Heart left ventricle (tissue), 13 donors: ENCODE data around the gene COL26A1.

Source experiments
- POLR2A ChIP-seq, 2 donors: fragments of 450-650 bp; IDR thresholded peaks; one replicate each; pipeline ENCODE4 v1.6.1; 2017; ENCODE audit warnings: antibody characterized with exemption in 2 of 2, mild to moderate bottlenecking in 2 of 2, moderate library complexity in 2 of 2
- TF ChIP-seq, protein P1 (sequence below), 12 donors: fragments of 200-600 bp; sonication (generic) in 4 of 12; IDR thresholded peaks; one replicate each; pipeline versions ENCODE4 v1.5.0 to v1.8.0; 2018 to 2022; ENCODE audit warnings: antibody characterized with exemption in 12 of 12, mild to moderate bottlenecking in 5 of 12
- donor health status: ischemic (EF 13 %, LVEDD 7.1; RV severe dilation, severe dysfunction).
- donor health status: DM: no; HTN: yes; CAD: no.
- donor health status: DM: no; HTN: no; CAD: no.
- donor health status: ischemic (EF 25% LVEDD 6.9; RV normal size, moderate dysfunction).
- donor health status: ischemic (EF 25% LVEDD 5.7; RV mildly dilated, moderate dysfunction).
- donor health status: ischemic (EF 35%, LVEDD 5.7; RV mildly dilated, moderate dysfunction).
- donor health status: nonischemic (EF 11% LVEDD 7.7; RV severe dilation, severe dysfunction).
- donor health status: DM: yes; HTN: yes; CAD: no.
- donor health status: PGD.
- donor health status: ischemic (EF 29% LVEDD 5.4; RV normal size, mild dysfunction).
- donor health status: nonischemic (EF 23%, LVEDD 6.1; RV moderate dilation, normal function).

DNA sequence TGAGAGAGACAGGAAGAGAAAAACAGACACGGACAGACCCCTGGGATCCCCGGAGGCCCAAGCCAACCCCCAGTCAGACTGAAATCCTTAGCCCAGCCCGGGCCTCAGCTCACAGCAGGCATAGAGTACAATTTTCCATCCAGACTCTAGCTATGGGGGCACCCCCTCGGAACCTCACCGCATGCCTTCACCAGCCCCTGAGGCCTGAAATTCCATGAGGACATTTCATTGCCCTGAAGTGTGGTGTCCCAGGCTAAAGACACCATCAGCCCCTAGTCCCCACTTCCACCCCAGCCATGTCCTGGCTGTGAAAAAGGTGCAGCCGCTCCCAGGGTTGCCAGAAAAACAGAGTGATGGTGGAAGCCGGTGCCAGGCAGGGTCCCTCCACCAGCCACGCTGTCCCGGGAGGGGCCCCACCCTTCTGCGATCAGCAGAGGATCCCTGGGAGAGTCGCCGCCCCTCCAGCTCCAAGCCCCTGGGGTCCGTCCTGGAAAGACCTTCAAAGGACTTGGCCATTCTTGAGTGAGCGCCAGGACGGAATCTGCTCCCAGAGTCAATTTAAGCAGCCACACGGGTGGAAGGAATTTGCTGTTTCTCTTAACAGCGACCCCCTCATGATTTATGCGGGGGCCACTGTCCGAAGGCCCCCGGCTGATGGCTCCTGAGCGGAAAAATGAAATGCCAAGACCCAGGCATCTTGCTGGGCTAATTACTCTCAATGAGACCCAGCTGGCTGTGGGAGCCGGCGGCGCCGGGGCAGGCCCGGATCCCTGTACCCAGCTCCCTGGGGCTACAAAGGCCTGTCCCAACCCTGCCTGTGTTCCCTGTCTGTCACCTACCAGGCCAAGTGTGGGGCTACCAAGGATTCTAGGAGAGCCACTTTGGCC lies 243.2 kb downstream of the COL26A1 start:
- TF ChIP-seq, protein P1, sequence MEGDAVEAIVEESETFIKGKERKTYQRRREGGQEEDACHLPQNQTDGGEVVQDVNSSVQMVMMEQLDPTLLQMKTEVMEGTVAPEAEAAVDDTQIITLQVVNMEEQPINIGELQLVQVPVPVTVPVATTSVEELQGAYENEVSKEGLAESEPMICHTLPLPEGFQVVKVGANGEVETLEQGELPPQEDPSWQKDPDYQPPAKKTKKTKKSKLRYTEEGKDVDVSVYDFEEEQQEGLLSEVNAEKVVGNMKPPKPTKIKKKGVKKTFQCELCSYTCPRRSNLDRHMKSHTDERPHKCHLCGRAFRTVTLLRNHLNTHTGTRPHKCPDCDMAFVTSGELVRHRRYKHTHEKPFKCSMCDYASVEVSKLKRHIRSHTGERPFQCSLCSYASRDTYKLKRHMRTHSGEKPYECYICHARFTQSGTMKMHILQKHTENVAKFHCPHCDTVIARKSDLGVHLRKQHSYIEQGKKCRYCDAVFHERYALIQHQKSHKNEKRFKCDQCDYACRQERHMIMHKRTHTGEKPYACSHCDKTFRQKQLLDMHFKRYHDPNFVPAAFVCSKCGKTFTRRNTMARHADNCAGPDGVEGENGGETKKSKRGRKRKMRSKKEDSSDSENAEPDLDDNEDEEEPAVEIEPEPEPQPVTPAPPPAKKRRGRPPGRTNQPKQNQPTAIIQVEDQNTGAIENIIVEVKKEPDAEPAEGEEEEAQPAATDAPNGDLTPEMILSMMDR (IDR thresholded peaks at IDR 0.05): no peak
- TF ChIP-seq POLR2A (IDR thresholded peaks at IDR 0.05): no peak
